RWPE2 (cell line): ENCODE measurements around the gene CFAP99.

ENCODE experiments used
- ATAC-seq: fragments of 200-7000 bp; cut with Tn5 transposase; 3 replicates; pipeline ENCODE4 v1.9.1; 2021; ENCODE audit warnings: low read depth
- DNase-seq: peaks from one replicate; pipeline ENCODE4 v3.0.0-alpha.2; 2020; ENCODE audit warnings: low spot score
- H3K27ac ChIP-seq: fragments of 450-650 bp; 2 replicates; pipeline ENCODE4 v1.5.1; 2017; ENCODE audit warnings: mild to moderate bottlenecking; ENCODE audit not compliant: poor library complexity, severe bottlenecking
- H3K27me3 ChIP-seq: fragments of 250-450 bp; sonication (Bioruptor Pico); 2 replicates; pipeline ENCODE4 v1.5.1; 2021; ENCODE audit warnings: mild to moderate bottlenecking, moderate library complexity; ENCODE audit not compliant: insufficient read depth, poor library complexity, severe bottlenecking
- H3K36me3 ChIP-seq: fragments of 250-450 bp; sonication (Bioruptor Pico); 2 replicates; pipeline ENCODE4 v1.5.1; 2020; ENCODE audit warnings: low read depth, mild to moderate bottlenecking, moderate library complexity
- H3K4me1 ChIP-seq: fragments of 250-450 bp; sonication (Bioruptor Pico); 2 replicates; pipeline ENCODE4 v1.5.1; 2021; ENCODE audit warnings: mild to moderate bottlenecking, moderate library complexity; ENCODE audit not compliant: insufficient read depth, poor library complexity, severe bottlenecking
- H3K4me3 ChIP-seq: fragments of 250-450 bp; sonication (Bioruptor Pico); 2 replicates; pipeline ENCODE4 v1.5.1; 2021; ENCODE audit warnings: mild to moderate bottlenecking, moderate library complexity; ENCODE audit not compliant: severe bottlenecking
- H3K9me3 ChIP-seq: fragments of 250-450 bp; sonication (Bioruptor Pico); 2 replicates; pipeline ENCODE4 v1.5.1; 2021; ENCODE audit warnings: mild to moderate bottlenecking, moderate library complexity; ENCODE audit not compliant: severe bottlenecking
- TF ChIP-seq, protein P1 (sequence below): fragments of 450-650 bp; IDR thresholded peaks from one replicate; pipeline ENCODE4 v1.5.1; 2017; ENCODE audit warnings: mild to moderate bottlenecking, moderate library complexity; ENCODE audit not compliant: poor library complexity, severe bottlenecking

Gene CFAP99

DNA sequence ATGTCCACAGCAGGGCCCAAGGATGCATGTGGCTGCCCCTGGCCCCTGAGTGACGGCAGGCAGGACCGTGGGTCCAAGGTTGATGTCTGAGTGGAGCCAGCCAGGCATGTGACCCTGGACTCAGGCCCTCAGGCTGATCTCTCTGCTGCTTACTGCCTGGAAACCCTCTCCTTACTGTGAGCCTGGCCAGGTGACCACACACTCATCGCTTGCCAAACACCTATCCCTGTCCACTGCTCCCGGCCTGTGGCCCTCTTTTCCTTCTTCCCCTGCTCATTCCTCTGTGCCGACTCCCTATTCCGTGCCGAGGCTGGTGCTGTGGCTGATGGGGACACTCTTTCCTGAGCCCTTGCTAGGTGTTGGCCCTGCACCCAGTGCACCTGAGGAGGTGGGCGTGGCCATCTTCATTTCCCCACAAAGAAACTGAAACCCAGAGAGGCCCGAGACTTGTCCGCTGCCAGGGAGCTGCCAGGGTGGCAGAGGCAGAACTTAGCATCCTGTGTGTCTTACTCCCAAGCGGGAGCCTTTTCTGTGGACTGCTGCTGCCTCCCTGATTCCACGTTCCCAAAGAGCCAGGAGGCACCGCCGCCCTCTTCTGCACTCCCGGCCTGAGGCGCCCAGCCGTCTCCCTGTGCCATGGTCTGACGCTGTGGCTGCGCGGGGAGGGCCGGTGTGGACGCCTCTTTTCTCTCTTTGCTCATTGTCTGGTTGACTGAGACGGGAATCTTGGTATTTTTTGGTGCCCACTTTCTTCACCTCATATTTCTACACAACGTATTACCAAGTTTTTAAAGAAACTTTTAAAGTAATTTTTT, 38.9 kb downstream of the CFAP99 start:
- H3K4me1 ChIP-seq, result no peaks in the 10 kb centered on the region
- no peak overlapping the region for H3K27ac ChIP-seq
- TF ChIP-seq, protein P1, sequence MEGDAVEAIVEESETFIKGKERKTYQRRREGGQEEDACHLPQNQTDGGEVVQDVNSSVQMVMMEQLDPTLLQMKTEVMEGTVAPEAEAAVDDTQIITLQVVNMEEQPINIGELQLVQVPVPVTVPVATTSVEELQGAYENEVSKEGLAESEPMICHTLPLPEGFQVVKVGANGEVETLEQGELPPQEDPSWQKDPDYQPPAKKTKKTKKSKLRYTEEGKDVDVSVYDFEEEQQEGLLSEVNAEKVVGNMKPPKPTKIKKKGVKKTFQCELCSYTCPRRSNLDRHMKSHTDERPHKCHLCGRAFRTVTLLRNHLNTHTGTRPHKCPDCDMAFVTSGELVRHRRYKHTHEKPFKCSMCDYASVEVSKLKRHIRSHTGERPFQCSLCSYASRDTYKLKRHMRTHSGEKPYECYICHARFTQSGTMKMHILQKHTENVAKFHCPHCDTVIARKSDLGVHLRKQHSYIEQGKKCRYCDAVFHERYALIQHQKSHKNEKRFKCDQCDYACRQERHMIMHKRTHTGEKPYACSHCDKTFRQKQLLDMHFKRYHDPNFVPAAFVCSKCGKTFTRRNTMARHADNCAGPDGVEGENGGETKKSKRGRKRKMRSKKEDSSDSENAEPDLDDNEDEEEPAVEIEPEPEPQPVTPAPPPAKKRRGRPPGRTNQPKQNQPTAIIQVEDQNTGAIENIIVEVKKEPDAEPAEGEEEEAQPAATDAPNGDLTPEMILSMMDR, result no peak
- DNase-seq (no peak), ATAC-seq (no peak)
- no peak overlapping the region for H3K4me3 ChIP-seq
- H3K9me3 ChIP-seq, result no peaks in the 10 kb centered on the region
- no peaks in the 10 kb centered on the region for H3K36me3 ChIP-seq
- H3K27me3 ChIP-seq, result no peaks in the 10 kb centered on the region

DNA sequence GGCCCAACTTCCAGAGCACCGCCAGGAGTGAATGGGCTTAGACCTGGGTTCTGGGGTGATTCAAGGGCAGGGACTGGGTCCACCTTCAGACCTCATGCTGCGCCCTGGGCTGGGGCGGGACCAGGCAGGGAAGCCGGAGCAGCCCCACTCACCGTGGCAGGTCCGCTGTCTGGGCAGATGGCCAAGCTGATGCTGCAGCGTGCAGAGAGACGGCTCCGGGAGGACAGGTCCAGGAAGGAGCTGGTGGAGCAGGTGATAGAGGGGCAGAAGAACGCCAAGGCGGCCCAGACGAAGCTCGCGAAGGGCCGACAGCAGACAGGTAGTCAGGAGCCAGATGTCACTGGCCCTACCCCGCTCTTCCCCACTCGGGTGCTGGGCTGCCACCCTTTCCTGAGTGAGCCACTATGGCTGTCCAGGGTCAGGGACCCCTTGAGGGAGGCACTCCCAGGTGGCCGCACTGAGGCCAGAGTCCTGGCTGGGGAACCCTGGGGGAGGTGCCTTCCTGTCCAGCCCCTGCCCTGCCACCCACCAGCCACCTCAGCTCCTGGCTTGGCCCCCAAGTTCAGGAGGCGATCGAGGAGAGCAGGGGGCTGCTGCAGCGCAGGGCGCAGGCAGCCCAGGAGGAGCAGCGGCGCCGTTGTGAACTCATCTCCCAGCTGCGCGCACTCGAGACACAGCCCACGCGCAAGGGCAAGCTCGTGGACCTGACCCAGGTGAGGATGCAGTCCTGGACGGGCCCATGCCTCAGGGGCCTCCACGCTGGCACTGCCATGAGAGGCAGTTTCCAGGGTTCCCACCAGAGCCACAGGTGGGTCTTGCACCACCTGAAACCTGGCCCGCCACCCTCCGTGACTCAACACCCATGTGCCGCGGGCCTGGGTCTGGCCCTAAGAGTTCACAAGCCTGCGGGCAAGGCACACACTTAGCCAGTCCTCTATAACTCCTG, 40.1 kb downstream of the CFAP99 start:
- H3K27me3 ChIP-seq, result no peaks in the 10 kb centered on the region
- TF ChIP-seq, protein P1, result no peak
- DNase-seq, result no peak
- H3K36me3 ChIP-seq, result no peaks in the 10 kb centered on the region
- H3K4me3 ChIP-seq, result no peak overlapping the region
- no peak for ATAC-seq
- H3K4me1 ChIP-seq, result no peaks in the 10 kb centered on the region
- H3K27ac ChIP-seq, result no peak overlapping the region
- H3K9me3 ChIP-seq, result no peaks in the 10 kb centered on the region

GRCh38 chr4:2459589-2460349, 41.0 kb downstream of the CFAP99 start:
- Histone ChIP-seq H3K9me3 (no peaks in the 10 kb centered on the region), H3K4me3 (no peak overlapping the region), H3K36me3 (no peaks in the 10 kb centered on the region), H3K4me1 (no peaks in the 10 kb centered on the region), H3K27ac (no peak overlapping the region), H3K27me3 (no peaks in the 10 kb centered on the region)
- TF ChIP-seq, protein P1, result no peak
- DNase-seq, result no peak
- ATAC-seq, result no peak

GRCh38 chr4:2461246-2461960, 42.6 kb downstream of the CFAP99 start:
- Histone ChIP-seq H3K27ac (no peak overlapping the region), H3K9me3 (no peaks in the 10 kb centered on the region), H3K4me1 (no peaks in the 10 kb centered on the region), H3K36me3 (no peaks in the 10 kb centered on the region), H3K4me3 (no peak overlapping the region), H3K27me3 (no peaks in the 10 kb centered on the region)
- ATAC-seq, result no peak
- no peak for DNase-seq
- TF ChIP-seq, protein P1, result no peak
